GM12865 (cell line): Measurements from ENCODE around the gene RNF182.

Source experiments
- DNase-seq: peaks from one replicate; pipeline ENCODE4 v3.0.0; 2010; ENCODE audit warnings: low read depth
- H3K4me3 ChIP-seq: 2 replicates; pipeline ENCODE4 v1.5.1; 2011; ENCODE audit warnings: mild to moderate bottlenecking, low read depth, low read length, control low read depth
- CTCF ChIP-seq: IDR thresholded peaks from 2 replicates; pipeline ENCODE4 v1.5.1; 2011; ENCODE audit warnings: low read length, control low read depth, low read depth, inconsistent platforms; ENCODE audit not compliant: insufficient read depth; ENCODE audit errors: missing control alignments

The RNF182 gene

GRCh38 chr6:13910443-13910842 is 14.3 kb upstream of the RNF182 start:
- DNase-seq, result no peak
- no peak for TF ChIP-seq CTCF
- no peak overlapping the region for H3K4me3 ChIP-seq

GRCh38 chr6:13911337-13911736 is 13.4 kb upstream of the RNF182 start:
- no peak for TF ChIP-seq CTCF
- H3K4me3 ChIP-seq, result no peak overlapping the region
- DNase-seq, result no peak

- TF ChIP-seq CTCF, result no peak
- DNase-seq, result no peak
- no peak overlapping the region for H3K4me3 ChIP-seq
These were observed 11.3 kb upstream of the RNF182 start for GRCh38 chr6:13913226-13914001.

GRCh38 chr6:13914351-13914750 is 10.4 kb upstream of the RNF182 start:
- TF ChIP-seq CTCF, result no peak
- H3K4me3 ChIP-seq, result no peak overlapping the region
- DNase-seq, result no peak

GRCh38 chr6:13915561-13916229 is 9.1 kb upstream of the RNF182 start:
- no peak for DNase-seq
- H3K4me3 ChIP-seq, result no peak overlapping the region
- TF ChIP-seq CTCF, result no peak

- no peak for TF ChIP-seq CTCF
- DNase-seq, result peak; percentile 7
- H3K4me3 ChIP-seq, result no peak overlapping the region
These were observed 8.4 kb upstream of the RNF182 start for GRCh38 chr6:13916230-13916944.

GRCh38 chr6:13917141-13917540 is 7.6 kb upstream of the RNF182 start:
- TF ChIP-seq CTCF, result no peak
- no peak overlapping the region for H3K4me3 ChIP-seq
- DNase-seq, result no peak
